ENCODE data around the gene REG3A. TPM values are rescaled to one million over a fixed set of nuclear protein-coding genes. Genes with fewer than 3 reads are reported as not detected.

Gene REG3A
- total and polyA plus RNA-seq, 2 of the 8 experiments (the other 6 are each of a cell fraction or from before 2014, with no cell fraction given), result not detected

GRCh38 chr2:79131687-79132086 lies 27.9 kb downstream of the REG3A start (continued):
- TF ChIP-seq GTF2F1 (IDR thresholded peaks at IDR 0.05; ENCODE audit: borderline replicate concordance, low read depth, low read length), result no peak
- TF ChIP-seq TBP (IDR thresholded peaks at IDR 0.05; ENCODE audit: low read depth, low read length), result no peak
- TF ChIP-seq KDM4A (IDR thresholded peaks at IDR 0.05; ENCODE audit: low read depth, low read length, severe bottlenecking), result no peak
- no peak for TF ChIP-seq CHD7 (IDR thresholded peaks at IDR 0.05; ENCODE audit: insufficient replicate concordance, low read length)
- TF ChIP-seq CTCF (IDR thresholded peaks at IDR 0.05; ENCODE audit: control extremely low read depth in 1 of 3, insufficient read depth in 1 of 3, low read depth in 1 of 3, low read length in 3 of 3), result no peak

Measured in H1 (cell line).